HepG2 (cell line): Measurements from ENCODE around the gene CNBD2. TPM values are rescaled to one million over a fixed set of nuclear protein-coding genes. Genes with fewer than 3 reads are reported as not detected.

Source experiments
- BRCA1 ChIP-seq: sonication (generic); formaldehyde crosslinking; IDR thresholded peaks from 2 replicates; pipeline ENCODE4 v1.4.0; 2020; ENCODE audit warnings: missing genetic modification reagents
- DMTF1 ChIP-seq: sonication (generic); formaldehyde crosslinking; IDR thresholded peaks from 2 replicates; pipeline ENCODE4 v1.4.0; 2020; ENCODE audit warnings: mild to moderate bottlenecking, missing genetic modification reagents
- FOXP4 ChIP-seq: sonication (generic); formaldehyde crosslinking; IDR thresholded peaks from 2 replicates; pipeline ENCODE4 v1.4.0; 2020; ENCODE audit warnings: missing genetic modification reagents
- HBP1 ChIP-seq: IDR thresholded peaks from 2 replicates; pipeline ENCODE4 v1.6.1; 2016; ENCODE audit warnings: low read depth, control low read depth
- HNF4A ChIP-seq: sonication (generic); formaldehyde crosslinking; IDR thresholded peaks from 2 replicates; pipeline ENCODE4 v1.4.0; 2020; ENCODE audit warnings: missing genetic modification reagents
- JDP2 ChIP-seq: sonication (generic); formaldehyde crosslinking; IDR thresholded peaks from 2 replicates; pipeline ENCODE4 v1.8.1; 2022; ENCODE audit warnings: missing genetic modification reagents, borderline replicate concordance
- KDM3A ChIP-seq: IDR thresholded peaks from 2 replicates; pipeline ENCODE4 v1.6.1; 2018; ENCODE audit warnings: low read depth, missing compliant biosample characterization
- PLSCR1 ChIP-seq: sonication (generic); formaldehyde crosslinking; IDR thresholded peaks from 2 replicates; pipeline ENCODE4 v1.5.0; 2020; ENCODE audit warnings: missing genetic modification reagents, mild to moderate bottlenecking, borderline replicate concordance
- SMC3 ChIP-seq: IDR thresholded peaks from 2 replicates; pipeline ENCODE4 v1.6.1; 2011; ENCODE audit warnings: low read length, improper control_type of control experiment
- SP5 ChIP-seq: IDR thresholded peaks from 2 replicates; pipeline ENCODE4 v1.6.1; 2016; ENCODE audit warnings: low read depth, borderline replicate concordance
- ZBED4 ChIP-seq: sonication (generic); formaldehyde crosslinking; IDR thresholded peaks from 2 replicates; pipeline ENCODE4 v1.4.0; 2020; ENCODE audit warnings: missing genetic modification reagents, borderline replicate concordance
- ZNF281 ChIP-seq: sonication (generic); formaldehyde crosslinking; IDR thresholded peaks from 2 replicates; pipeline ENCODE4 v1.4.0; 2020; ENCODE audit warnings: missing genetic modification reagents, borderline replicate concordance
- ZNF550 ChIP-seq: sonication (generic); formaldehyde crosslinking; IDR thresholded peaks from 2 replicates; pipeline ENCODE4 v1.4.0; 2020; ENCODE audit warnings: mild to moderate bottlenecking, missing genetic modification reagents, borderline replicate concordance
- ZNF557 ChIP-seq: sonication (generic); formaldehyde crosslinking; IDR thresholded peaks from 2 replicates; pipeline ENCODE4 v1.4.0; 2020; ENCODE audit warnings: missing genetic modification reagents
- ZNF792 ChIP-seq: IDR thresholded peaks from 2 replicates; pipeline ENCODE4 v1.6.1; 2016
- polyA plus RNA-seq, 8 experiments: library from polyadenylated mRNA; depleted of rRNA in 3 of 8; stranded (reverse) in 7 of 8; unstranded in 1 of 8; fragments of >200 nt; fragmentation: Illumina TruSeq in 4 of 8; extraction: Trizol in 4 of 8; gene quantifications; 2 replicates each; pipeline versions ENCODE4 v1.2.1 to v1.2.3, GENCODE V29; 2011 to 2016; ENCODE audit warnings: low read depth in 4 of 8, missing spikeins in 1 of 8, mixed read lengths in 1 of 8; ENCODE audit not compliant: insufficient read depth in 1 of 8
- total RNA-seq, 5 experiments: library from RNA; depleted of rRNA; stranded (reverse); fragments of >200 nt; fragmentation: Illumina TruSeq; extraction: Trizol; gene quantifications; 2 replicates each; pipeline ENCODE4 v1.2.3, GENCODE V29; 2016; ENCODE audit warnings: low read depth in 1 of 5

CNBD2 gene
- total and polyA plus RNA-seq, 2 of the 13 experiments (the other 11 are each of a cell fraction or from before 2014, with no cell fraction given): 12.4 to 22.8 TPM

GRCh38 chr20:36018208-36018988 is 50.0 kb downstream of the CNBD2 start (continued):
- no peak for TF ChIP-seq FOXP4 (CRISPR knock-in tag)
- TF ChIP-seq DMTF1 (CRISPR knock-in tag): 0 out of 2 replicates have a peak, but pooled peaks have one; percentile 43
- TF ChIP-seq JDP2: no peak
- 0 out of 2 replicates have a peak, but pooled peaks have one; percentile 42 for TF ChIP-seq ZNF281
- TF ChIP-seq BRCA1 (CRISPR knock-in tag): no peak
- no peak for TF ChIP-seq HNF4A (CRISPR knock-in tag)
- TF ChIP-seq KDM3A (CRISPR knock-in tag): no peak
- TF ChIP-seq ZBED4 (CRISPR knock-in tag): no peak
- no peak for TF ChIP-seq ZNF557
- TF ChIP-seq ZNF792 (CRISPR knock-in tag): 0 out of 2 replicates have a peak, but pooled peaks have one; percentile 44
- no peak for TF ChIP-seq PLSCR1 (CRISPR knock-in tag)
- TF ChIP-seq SP5 (CRISPR knock-in tag): peak; percentile 54; the same call in 1 of the 2 replicates
- peak; percentile 4; the same call in 1 of the 2 replicates for TF ChIP-seq SMC3
- TF ChIP-seq HBP1: no peak
- no peak for TF ChIP-seq ZNF550 (CRISPR knock-in tag)
